ENCODE data around the gene UBE2E3.
"Not testable (repeated sequence)": the region's sequence is repeated elsewhere in the genome, so short reads cannot be mapped to it uniquely, and the experiment has no call there.

UBE2E3 gene

GRCh38 chr2:181025004-181025403 is 44.6 kb downstream of the UBE2E3 start:
- H3K4me2 ChIP-seq (ENCODE audit: low read length): no peak overlapping the region
- no peak overlapping the region for H3K27ac ChIP-seq
- H3K9me3 ChIP-seq (ENCODE audit: control insufficient read depth, low read length): no peaks in the 10 kb centered on the region
- no peak overlapping the region for H3K4me3 ChIP-seq (ENCODE audit: low read depth, low read length)
- H3K4me1 ChIP-seq: no peaks in the 10 kb centered on the region
- peaks cover 8% of the 10 kb centered on the region for H3K79me2 ChIP-seq
- no peak overlapping the region for H3K9ac ChIP-seq
- H3K27me3 ChIP-seq (ENCODE audit: control insufficient read depth, insufficient read depth, low read length): no peaks in the 10 kb centered on the region
- H2AFZ ChIP-seq: no peak overlapping the region
- TF ChIP-seq CTCF (IDR thresholded peaks at IDR 0.05): no peak
- H3K36me3 ChIP-seq (ENCODE audit: control insufficient read depth, insufficient read depth, low read length): no peaks in the 10 kb centered on the region

- TF ChIP-seq CTCF (IDR thresholded peaks at IDR 0.05): no peak
- H3K36me3 ChIP-seq (ENCODE audit: control insufficient read depth, insufficient read depth, low read length): no peaks in the 10 kb centered on the region
- H3K9me3 ChIP-seq (ENCODE audit: control insufficient read depth, low read length): no peaks in the 10 kb centered on the region
- peaks cover 22% of the 10 kb centered on the region for H3K79me2 ChIP-seq
- H3K4me2 ChIP-seq (ENCODE audit: low read length): no peak overlapping the region
- no peak overlapping the region for H3K27ac ChIP-seq
- H3K9ac ChIP-seq: no peak overlapping the region
- H3K4me3 ChIP-seq (ENCODE audit: low read depth, low read length): no peak overlapping the region
- no peak overlapping the region for H2AFZ ChIP-seq
- H3K4me1 ChIP-seq: no peaks in the 10 kb centered on the region
- no peaks in the 10 kb centered on the region for H3K27me3 ChIP-seq (ENCODE audit: control insufficient read depth, insufficient read depth, low read length)
These were observed 56.0 kb downstream of the UBE2E3 start for GRCh38 chr2:181036445-181036844.

- H2AFZ ChIP-seq: no peak overlapping the region
- H3K9ac ChIP-seq: no peak overlapping the region
- H3K79me2 ChIP-seq: peaks cover 18% of the 10 kb centered on the region
- TF ChIP-seq CTCF (IDR thresholded peaks at IDR 0.05): no peak
- no peaks in the 10 kb centered on the region for H3K36me3 ChIP-seq (ENCODE audit: control insufficient read depth, insufficient read depth, low read length)
- H3K4me1 ChIP-seq: peaks cover 3% of the 10 kb centered on the region
- no peaks in the 10 kb centered on the region for H3K27me3 ChIP-seq (ENCODE audit: control insufficient read depth, insufficient read depth, low read length)
- H3K4me2 ChIP-seq (ENCODE audit: low read length): no peak overlapping the region
- no peak overlapping the region for H3K27ac ChIP-seq
- H3K4me3 ChIP-seq (ENCODE audit: low read depth, low read length): no peak overlapping the region
- no peaks in the 10 kb centered on the region for H3K9me3 ChIP-seq (ENCODE audit: control insufficient read depth, low read length)
These were observed 56.6 kb downstream of the UBE2E3 start for GRCh38 chr2:181036848-181037603.

DNA sequence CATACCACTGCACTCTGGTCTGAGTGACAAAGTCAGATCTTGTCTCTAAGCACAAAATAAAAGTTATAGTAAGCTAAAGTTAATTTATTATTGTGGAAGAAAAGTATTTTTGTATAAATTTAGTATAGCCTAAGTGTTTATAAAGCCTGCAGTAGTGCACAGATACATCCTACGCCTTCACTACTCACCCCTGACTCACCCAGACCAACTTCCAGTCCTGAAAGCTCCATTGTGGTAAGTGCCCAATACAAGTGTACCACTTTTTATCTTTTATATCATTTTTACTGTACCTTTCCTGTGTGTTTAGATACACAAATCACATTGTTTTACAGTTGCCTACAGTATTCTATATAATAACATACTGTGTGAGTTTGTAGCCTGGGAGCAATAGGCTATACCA is 57.5 kb downstream of the UBE2E3 start:
- no peak for TF ChIP-seq CTCF (IDR thresholded peaks at IDR 0.05)
- Histone ChIP-seq H3K36me3 (ENCODE audit: control insufficient read depth, insufficient read depth, low read length) (no peaks in the 10 kb centered on the region), H3K4me1 (peaks cover 3% of the 10 kb centered on the region), H3K4me3 (ENCODE audit: low read depth, low read length) (no peak overlapping the region), H3K9ac (no peak overlapping the region), H2AFZ (no peak overlapping the region), H3K27ac (no peak overlapping the region), H3K9me3 (ENCODE audit: control insufficient read depth, low read length) (no peaks in the 10 kb centered on the region), H3K79me2 (peaks cover 22% of the 10 kb centered on the region), H3K4me2 (ENCODE audit: low read length) (no peak overlapping the region), H3K27me3 (ENCODE audit: control insufficient read depth, insufficient read depth, low read length) (no peaks in the 10 kb centered on the region)

- no peaks in the 10 kb centered on the region for H3K9me3 ChIP-seq (ENCODE audit: control insufficient read depth, low read length)
- H3K36me3 ChIP-seq (ENCODE audit: control insufficient read depth, insufficient read depth, low read length): no peaks in the 10 kb centered on the region
- H3K9ac ChIP-seq: no peak overlapping the region
- H3K4me1 ChIP-seq: peaks cover 3% of the 10 kb centered on the region
- no peak overlapping the region for H2AFZ ChIP-seq
- no peak overlapping the region for H3K4me3 ChIP-seq (ENCODE audit: low read depth, low read length)
- H3K79me2 ChIP-seq: peaks cover 20% of the 10 kb centered on the region
- no peaks in the 10 kb centered on the region for H3K27me3 ChIP-seq (ENCODE audit: control insufficient read depth, insufficient read depth, low read length)
- H3K4me2 ChIP-seq (ENCODE audit: low read length): no peak overlapping the region
- no peak for TF ChIP-seq CTCF (IDR thresholded peaks at IDR 0.05)
- H3K27ac ChIP-seq: no peak overlapping the region
These were observed 58.4 kb downstream of the UBE2E3 start for GRCh38 chr2:181038796-181039195.

GRCh38 chr2:181040839-181041238 is 60.4 kb downstream of the UBE2E3 start:
- peaks cover 15% of the 10 kb centered on the region for H3K79me2 ChIP-seq

More at GRCh38 chr2:181040839-181041238, 60.4 kb downstream of the UBE2E3 start:
- not testable (repeated sequence) for H3K4me1 ChIP-seq; H3K9me3 ChIP-seq (ENCODE audit: control insufficient read depth, low read length); H3K27me3 ChIP-seq (ENCODE audit: control insufficient read depth, insufficient read depth, low read length); H2AFZ ChIP-seq; H3K9ac ChIP-seq; H3K4me3 ChIP-seq (ENCODE audit: low read depth, low read length); H3K36me3 ChIP-seq (ENCODE audit: control insufficient read depth, insufficient read depth, low read length); H3K4me2 ChIP-seq (ENCODE audit: low read length); H3K27ac ChIP-seq
